Suppressor macrophage treated with lipopolysaccharide for 4 hours (primary cell): ENCODE data around the gene PRDM2.
"Not testable (repeated sequence)": the region's sequence is repeated elsewhere in the genome, so short reads cannot be mapped to it uniquely, and the experiment has no call there.

ENCODE experiments used
- DNase-seq: peaks from one replicate; pipeline ENCODE4 v3.0.0-alpha.2; 2020

PRDM2 gene

DNA sequence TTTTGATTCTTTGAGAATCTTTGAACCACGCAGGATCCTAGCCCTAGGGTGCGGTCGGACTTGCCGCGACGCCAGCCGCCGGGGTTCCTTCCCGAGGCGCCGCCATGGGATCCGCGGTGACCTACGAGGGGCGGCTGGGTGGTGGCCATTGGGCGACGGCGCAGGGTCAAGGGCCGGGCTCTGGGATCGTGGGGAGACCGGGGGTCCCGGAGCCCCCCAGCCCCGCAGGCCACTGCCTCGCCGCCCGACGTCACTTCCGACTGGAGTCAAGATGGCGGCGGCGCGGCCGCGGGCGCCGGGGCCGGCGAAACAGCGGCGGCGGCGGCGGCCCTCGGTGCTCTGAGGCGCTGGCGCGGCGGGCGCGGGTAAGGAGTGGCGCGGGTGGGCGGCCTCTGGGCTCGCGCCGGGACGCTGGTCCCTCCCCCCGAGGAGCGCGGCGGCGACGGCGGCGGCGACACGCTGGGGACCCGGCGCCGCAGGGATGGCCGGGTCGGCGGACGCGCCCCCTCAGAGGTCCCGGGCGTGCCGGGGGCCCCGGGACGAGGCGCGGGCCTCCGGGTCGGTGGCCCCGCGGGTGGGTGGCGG lies at the start of gene PRDM2:
Gene PRDM2 (plus strand): TSS at position 253 of the 585 bp plus-strand sequence. CDS start 15,418 bp downstream, outside the sequence.
- peak; percentile 68 for DNase-seq

GRCh38 chr1:13651279-13651678 lies 48.7 kb upstream of the PRDM2 start:
- peak; percentile 70 for DNase-seq

DNA sequence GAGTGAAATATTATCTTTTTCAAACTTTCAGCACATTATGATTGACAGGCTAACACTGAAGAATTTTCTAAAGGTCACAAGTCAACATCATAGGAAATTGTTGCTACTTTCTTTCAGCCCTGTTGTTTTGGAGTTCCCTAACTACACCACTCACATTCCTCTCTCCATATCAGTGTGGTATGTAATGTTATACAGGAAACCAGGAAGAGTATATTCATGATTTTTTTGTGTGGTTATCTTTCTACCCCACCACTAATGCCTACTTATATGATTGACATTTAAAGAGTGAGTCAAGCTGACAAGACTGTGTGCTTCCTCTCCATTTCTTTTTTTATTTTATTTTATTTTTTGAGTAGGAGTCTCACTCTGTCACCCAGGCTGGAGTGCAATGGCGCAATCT lies 47.8 kb upstream of the PRDM2 start:
- DNase-seq, result peak; percentile 41

DNA sequence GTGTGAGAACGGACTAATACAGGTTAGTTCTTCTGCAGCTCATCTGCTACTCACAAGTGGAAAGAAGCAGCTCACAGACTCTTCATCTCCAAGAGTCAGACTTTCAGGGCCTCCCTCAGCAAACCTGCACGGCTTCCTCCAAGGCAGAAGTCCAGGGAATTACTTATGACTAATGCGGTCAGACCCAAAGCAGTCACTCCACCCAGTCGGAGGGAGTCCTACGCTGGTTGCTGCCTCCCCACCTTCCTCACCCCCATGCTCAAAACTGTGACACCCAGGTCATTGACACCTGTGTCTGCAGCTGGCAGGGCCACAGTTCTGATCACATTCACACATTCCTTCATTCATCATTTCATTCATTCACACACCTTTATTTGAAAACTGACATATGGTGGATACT lies 38.4 kb upstream of the PRDM2 start:
- DNase-seq, result no peak

- peak; percentile 61 for DNase-seq
Measured at GRCh38 chr1:13662493-13662892, 37.5 kb upstream of the PRDM2 start.

GRCh38 chr1:13663969-13664368 lies 36.0 kb upstream of the PRDM2 start:
- peak; percentile 83 for DNase-seq

- DNase-seq, result peak; percentile 41
Measured at GRCh38 chr1:13664451-13664850, 35.5 kb upstream of the PRDM2 start.

GRCh38 chr1:13666317-13666716 lies 33.7 kb upstream of the PRDM2 start:
- DNase-seq, result no peak

DNA sequence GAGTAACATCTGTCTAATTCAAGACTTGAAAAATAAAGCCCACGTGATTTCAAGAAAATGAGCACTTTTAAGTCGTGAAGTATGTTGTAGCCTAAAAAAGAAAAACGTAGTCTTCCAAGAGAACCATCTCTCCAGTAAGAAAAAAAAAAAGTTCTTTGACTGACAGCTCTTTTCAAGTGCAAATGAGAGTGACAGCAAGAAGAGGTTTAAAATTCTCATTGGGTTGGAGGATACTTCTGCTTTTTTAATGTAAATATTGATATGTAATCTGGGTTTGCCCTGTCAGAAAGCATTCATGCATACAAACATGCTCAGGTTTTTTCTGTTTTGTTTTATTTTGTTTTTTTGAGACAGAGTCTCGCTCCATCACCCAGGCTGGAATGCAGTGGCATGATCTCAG lies 32.3 kb upstream of the PRDM2 start:
- no peak for DNase-seq

DNA sequence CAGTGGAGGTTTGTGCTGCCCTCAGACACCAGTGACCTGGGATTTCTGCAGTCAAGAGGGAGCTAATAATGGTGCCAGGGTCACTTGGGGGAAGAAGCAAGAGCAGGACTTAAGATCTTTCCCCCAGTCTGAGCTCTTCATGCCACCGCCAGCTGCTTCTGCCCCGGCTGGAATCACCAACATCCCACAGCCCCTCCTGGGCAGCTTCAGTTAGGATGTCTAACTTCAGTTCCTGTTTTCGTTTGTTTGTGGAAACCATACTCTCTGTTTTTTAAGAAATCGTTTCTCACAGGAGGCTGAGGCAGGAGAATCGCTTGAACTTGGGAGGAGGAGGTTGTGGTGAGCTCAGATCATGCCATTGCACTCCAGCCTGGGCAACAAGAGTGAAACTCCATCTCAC lies 25.6 kb upstream of the PRDM2 start:
- DNase-seq, result peak; percentile 11

DNA sequence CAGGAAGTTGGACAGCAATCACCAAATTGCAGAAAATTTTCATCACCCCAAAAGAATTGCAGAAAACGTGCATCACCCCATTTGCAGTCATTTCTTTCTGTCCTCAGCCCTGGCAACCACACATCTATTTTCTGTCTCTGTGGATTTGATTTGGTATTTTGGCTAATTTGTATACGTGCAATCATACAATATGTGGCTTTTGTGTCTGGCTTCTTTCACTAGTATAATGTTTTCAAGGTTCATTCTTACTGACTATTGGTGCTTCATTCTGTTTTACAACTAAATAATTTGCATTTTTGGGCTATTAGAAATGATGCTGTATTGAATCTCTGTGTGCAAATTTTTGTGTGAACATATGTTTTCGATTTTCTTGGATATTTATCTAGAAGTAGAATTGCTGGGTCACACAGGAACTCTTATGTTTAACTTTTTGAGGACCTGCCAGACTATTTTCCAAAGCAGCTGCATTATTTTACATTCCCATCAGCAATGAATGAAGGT lies 24.8 kb upstream of the PRDM2 start:
- no peak for DNase-seq

- no peak for DNase-seq
Measured at GRCh38 chr1:13677896-13678295, 22.1 kb upstream of the PRDM2 start.

DNA sequence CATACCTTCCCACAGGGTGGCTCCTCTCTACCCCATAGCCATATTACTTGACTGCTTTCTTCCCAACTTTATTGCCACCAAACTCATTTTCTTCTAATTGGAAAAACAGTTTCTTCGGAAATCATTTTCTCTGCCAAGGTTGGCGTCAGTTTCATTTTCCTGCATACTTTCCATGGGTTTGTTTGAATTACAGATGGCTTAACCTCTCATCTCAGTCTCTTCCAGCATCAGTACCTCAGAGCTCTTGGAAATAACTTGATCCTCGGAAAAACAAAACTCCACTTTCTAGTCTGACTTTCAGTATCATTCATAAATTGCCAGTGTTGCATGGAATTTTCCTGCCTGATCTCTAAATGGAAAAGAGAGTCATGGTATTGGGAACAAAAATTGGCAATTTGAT lies 20.3 kb upstream of the PRDM2 start:
- DNase-seq, result no peak

- DNase-seq, result not testable (repeated sequence)
Measured at GRCh38 chr1:13680609-13681008, 19.4 kb upstream of the PRDM2 start.

DNA sequence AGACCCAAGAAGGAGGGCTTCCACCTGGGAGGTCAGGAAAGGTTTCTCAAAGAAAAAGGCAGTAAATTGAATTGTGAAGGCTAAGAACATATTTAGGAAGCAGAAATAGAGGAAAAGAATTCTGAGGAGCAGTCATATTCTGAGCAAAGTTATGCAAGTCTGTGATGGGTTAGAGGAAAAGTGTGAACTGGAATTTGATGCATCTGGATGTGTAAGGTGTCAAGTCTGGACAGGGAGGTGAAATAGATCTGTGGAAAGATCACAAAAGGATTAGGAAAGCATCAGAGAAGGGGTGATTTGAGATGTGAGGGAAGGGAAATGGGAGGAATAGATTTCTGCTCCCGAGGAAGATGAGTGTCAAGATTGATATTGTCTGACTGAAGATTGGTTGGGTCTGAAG lies 18.1 kb upstream of the PRDM2 start:
- no peak for DNase-seq

GRCh38 chr1:13682444-13682843 lies 17.5 kb upstream of the PRDM2 start:
- no peak for DNase-seq

DNA sequence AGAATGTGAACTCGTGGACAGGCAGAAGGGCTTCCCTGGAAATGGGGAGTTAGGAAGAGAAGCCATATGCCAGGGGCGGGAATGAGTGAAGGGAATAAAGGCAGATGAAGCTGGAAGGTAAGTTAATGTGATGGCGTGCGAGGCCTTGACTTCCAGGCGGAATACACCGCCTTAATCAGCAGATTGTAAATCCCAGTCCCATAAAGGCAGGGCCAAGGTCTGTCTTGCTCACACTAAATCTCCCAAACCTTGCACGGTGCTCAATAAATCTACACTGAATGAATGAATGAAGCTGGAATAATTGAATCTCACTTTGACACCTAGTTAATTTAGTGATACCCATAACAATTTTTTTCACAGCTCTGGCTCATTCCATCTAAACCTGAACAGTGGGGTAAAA lies 16.8 kb upstream of the PRDM2 start:
- DNase-seq, result no peak

DNA sequence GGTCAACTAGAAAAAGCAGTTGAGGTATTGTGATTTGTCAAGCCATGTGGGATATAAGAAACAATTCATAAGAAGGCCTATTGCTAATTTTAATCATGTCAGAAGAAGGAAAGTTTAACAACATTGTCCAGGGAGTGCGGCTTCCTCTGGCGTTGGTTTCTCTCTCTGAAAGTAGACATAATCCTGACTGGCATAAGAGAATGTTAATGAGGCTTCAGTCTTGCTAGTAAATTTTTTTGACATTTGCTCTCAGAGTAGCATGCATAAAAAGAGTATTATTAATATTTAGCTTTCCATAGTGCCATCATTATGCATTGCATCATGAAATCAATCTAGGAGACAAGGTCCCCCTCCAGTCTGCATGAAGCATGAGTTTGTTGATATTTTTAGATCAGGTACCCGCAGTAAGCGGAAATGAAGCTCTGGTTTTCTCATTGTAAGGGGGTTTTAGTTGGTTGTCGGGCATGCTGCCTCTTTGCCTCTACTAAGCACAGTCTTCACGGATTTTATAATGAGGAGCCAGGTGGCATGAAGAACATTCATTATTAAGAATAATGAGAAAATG lies 12.8 kb upstream of the PRDM2 start:
- DNase-seq, result no peak

DNA sequence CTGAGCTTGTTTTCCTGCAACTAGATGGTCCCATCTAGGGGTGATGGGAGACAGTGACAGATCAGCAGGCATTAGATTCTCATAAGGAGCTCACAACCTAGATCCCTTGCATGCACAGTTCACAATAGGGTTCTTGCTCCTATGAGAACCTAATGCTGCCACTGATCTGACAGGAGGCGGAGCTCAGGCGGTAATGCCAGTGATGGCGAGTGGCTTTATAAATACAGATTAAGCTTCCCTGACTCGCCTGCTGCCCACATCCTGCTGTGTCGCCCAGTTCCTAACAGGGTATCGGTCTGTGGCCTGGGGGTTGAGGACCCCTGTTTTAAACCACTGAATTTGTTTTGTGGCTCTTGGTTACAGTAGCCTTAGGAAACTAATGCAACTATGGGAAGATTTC lies 6.9 kb upstream of the PRDM2 start:
- not testable (repeated sequence) for DNase-seq

DNA sequence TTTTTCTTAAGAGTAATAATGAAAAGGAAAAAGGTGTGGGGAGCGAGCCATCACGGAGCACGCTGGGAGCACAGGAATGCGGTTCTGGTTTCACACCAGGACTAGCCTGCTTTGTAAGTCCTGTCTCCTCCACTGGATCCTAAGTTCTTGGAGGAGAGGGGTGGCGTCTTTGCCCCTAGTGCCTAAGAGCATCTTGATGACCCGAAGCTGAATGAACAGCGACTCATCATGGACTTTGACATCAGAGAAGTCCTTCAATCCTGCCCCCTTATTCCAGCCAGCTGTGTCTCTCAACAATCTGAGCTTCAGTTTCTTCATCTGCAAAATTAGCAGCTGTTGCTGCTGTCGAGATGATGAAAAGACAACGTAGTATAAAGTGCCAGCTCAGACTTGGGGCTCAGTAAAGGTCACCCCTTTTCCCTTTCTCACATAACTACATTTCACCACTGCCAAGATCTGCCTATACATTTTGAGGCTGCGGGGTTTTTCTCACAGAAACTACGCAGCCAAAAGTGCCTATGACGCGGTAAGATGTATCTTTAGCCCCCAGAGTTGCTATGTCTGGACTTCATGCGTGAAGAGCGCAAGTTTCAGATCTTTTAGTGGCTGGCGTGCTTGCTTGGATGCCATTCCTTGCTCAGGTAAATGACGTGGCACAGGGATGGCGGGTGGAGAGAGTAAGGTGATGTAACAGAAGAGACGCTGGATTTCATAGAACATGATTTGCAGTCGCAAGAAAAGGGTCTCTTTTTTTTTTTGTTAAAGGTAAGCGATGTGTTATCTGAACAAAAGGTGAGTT lies 4.9 kb upstream of the PRDM2 start:
- DNase-seq, result no peak

DNA sequence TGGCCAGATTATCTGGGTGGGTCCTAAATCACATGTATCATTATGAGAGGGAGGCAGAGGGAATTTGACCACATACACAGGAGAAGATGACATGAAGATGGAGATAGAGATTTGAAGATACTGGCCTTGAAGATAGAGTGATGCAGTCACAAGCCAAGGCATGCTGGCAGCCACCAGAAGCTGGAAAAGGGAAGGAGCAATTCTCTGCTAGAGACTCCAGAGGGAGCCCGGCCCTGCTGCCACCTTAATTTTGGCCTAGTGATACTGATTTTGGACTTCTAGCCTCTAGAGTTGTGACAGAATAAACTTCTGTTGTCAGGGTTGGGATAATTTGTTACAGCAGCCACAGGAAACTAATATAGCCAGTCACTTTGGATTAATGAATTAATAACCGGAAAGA lies 2.2 kb upstream of the PRDM2 start:
- no peak for DNase-seq

DNA sequence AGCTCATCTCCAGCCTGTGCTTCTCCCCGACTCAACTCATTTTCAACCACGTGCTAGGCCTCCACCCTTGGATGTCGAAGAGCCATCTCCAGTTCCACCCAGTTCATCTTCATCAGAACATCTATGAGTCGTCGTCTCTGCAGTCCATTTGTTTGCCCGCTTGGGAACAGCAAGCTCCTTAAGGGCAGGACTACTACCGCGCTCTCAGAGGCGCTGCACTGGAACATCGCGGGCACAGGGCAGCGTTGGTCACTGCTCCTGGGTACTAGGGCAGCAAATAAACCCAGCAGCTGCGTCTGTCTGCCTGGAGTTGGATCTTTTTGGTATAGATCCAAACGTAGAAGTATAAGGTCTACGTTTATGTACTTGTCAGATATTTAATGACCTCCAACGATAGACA lies 478 bp upstream of the PRDM2 start:
- DNase-seq, result no peak

- peak; percentile 23 for DNase-seq
Measured at GRCh38 chr1:13700521-13701270, 708 bp downstream of the PRDM2 start.

DNA sequence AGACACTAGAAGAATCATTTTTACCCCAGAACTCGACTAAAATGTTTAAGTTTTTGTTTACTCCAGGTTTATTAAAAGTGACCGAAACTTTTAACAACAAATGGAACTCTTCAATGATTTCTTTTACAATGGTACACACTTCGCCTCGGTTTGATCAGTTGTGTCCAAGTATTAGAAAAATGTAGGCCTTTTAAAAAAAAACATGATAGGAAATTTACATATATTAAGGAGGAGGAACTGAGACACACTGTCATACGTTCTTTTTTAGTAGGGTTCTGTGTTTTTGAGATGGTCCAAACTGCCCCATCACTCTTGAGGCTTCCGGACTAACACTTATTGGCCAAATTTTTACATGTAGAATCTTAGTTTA lies 1.3 kb downstream of the PRDM2 start:
- DNase-seq, result no peak
